KMS-11 (cell line): ENCODE measurements around the gene GAS2L3.

Experiments
- H2AFZ ChIP-seq: fragments of 200-600 bp; sonication (generic); 2 replicates; pipeline ENCODE4 v1.6.1; 2016; ENCODE audit warnings: antibody characterized with exemption, mixed run types, low read depth
- H3K27ac ChIP-seq: fragments of 200-600 bp; sonication (generic); 2 replicates; pipeline ENCODE4 v1.6.1; 2016; ENCODE audit warnings: mild to moderate bottlenecking, mixed run types
- H3K27me3 ChIP-seq: fragments of 200-600 bp; sonication (generic); 2 replicates; pipeline ENCODE4 v1.6.1; 2017; ENCODE audit warnings: mild to moderate bottlenecking, low read depth, mixed run types, moderate library complexity; ENCODE audit not compliant: insufficient read depth
- H3K36me3 ChIP-seq: fragments of 200-600 bp; sonication (generic); 2 replicates; pipeline ENCODE4 v1.6.1; 2017; ENCODE audit warnings: mild to moderate bottlenecking, mixed run types; ENCODE audit not compliant: insufficient read depth
- H3K4me1 ChIP-seq: fragments of 200-600 bp; sonication (generic); 2 replicates; pipeline ENCODE4 v1.6.1; 2016; ENCODE audit warnings: mild to moderate bottlenecking, low read depth, mixed run types; ENCODE audit not compliant: poor library complexity, severe bottlenecking
- H3K4me2 ChIP-seq: fragments of 200-600 bp; sonication (generic); 2 replicates; pipeline ENCODE4 v1.7.0; 2016; ENCODE audit warnings: mild to moderate bottlenecking, mixed run types
- H3K4me3 ChIP-seq: fragments of 200-600 bp; sonication (generic); IDR thresholded peaks from 2 replicates; pipeline ENCODE4 v1.6.1; 2017; ENCODE audit warnings: low read depth, low read length, mixed read lengths; ENCODE audit not compliant: insufficient read depth
- H3K79me2 ChIP-seq: fragments of 200-600 bp; sonication (generic); 2 replicates; pipeline ENCODE4 v1.6.1; 2016; ENCODE audit warnings: low read depth, mixed run types; ENCODE audit not compliant: insufficient read depth
- H3K9ac ChIP-seq: fragments of 200-600 bp; sonication (generic); 2 replicates; pipeline ENCODE4 v1.6.1; 2016; ENCODE audit warnings: mild to moderate bottlenecking, mixed run types
- H4K20me1 ChIP-seq: fragments of 200-600 bp; sonication (generic); 2 replicates; pipeline ENCODE4 v1.6.1; 2016; ENCODE audit warnings: mild to moderate bottlenecking, mixed run types; ENCODE audit not compliant: insufficient read depth
- CTCF ChIP-seq: fragments of 200-600 bp; sonication (generic); conservative IDR thresholded peaks from 2 replicates; pipeline ENCODE4 v1.6.1; 2017; ENCODE audit warnings: low read depth, mild to moderate bottlenecking, antibody characterized with exemption, low read length, moderate library complexity, mixed read lengths

GAS2L3 gene

DNA sequence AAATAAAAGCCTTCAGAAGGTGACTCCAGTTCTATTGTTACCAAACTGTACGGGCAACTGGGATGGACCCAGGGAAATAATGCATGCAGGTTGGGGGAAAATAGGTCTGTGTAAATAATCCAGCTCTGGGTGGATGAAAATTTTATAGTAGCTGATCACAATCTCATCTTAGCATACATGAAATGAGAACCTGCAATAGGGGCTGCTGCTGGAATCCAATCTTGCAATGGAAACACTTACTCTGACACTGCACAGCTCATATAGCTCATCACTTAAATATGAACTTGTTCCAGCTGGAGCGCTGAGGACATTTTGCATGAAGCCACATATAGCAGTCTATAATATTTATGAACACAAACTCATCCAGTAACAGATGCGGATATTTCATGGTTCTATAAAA, 40.1 kb upstream of the GAS2L3 start:
- H3K4me3 ChIP-seq = no peak overlapping the region
- no peaks in the 10 kb centered on the region for H3K79me2 ChIP-seq
- no peaks in the 10 kb centered on the region for H4K20me1 ChIP-seq
- no peaks in the 10 kb centered on the region for H3K4me1 ChIP-seq
- H3K27ac ChIP-seq = no peak overlapping the region
- no peaks in the 10 kb centered on the region for H3K36me3 ChIP-seq
- H3K4me2 ChIP-seq = no peak overlapping the region
- TF ChIP-seq CTCF = no peak
- no peaks in the 10 kb centered on the region for H3K27me3 ChIP-seq
- no peak overlapping the region for H3K9ac ChIP-seq
- no peak overlapping the region for H2AFZ ChIP-seq

DNA sequence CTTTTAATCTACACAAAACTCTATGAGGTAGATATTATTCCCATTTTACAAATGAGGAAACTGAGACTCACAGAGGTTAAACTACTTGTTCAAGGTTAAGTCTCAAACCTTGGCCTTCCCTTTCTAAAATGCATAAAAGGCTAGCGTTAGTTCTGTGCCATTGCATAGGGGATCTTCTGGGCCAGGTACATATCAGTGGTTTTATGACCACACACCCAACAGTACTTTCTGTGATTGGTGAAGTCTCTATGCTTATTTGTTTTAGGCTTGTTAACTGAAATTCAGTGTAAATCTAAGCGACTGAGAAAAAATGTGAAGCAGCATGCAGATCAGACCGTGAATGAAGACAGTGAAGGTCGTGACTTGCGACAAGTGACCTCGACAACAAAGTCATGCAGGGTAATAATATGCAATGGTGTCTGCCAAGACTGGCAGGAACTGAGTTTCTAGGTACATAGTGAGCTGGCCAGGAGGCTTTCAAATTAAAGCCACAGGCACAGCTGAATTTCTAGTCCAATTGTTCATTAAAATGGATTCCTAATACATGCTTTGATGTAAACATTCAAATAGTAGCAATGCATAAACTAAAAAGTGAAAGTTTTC, 38.8 kb upstream of the GAS2L3 start:
- Histone ChIP-seq H2AFZ (no peak overlapping the region), H3K4me2 (no peak overlapping the region), H3K9ac (no peak overlapping the region), H3K79me2 (no peaks in the 10 kb centered on the region), H3K4me3 (no peak overlapping the region), H3K4me1 (no peaks in the 10 kb centered on the region), H3K27me3 (no peaks in the 10 kb centered on the region), H4K20me1 (no peaks in the 10 kb centered on the region), H3K36me3 (no peaks in the 10 kb centered on the region), H3K27ac (no peak overlapping the region)
- no peak for TF ChIP-seq CTCF

DNA sequence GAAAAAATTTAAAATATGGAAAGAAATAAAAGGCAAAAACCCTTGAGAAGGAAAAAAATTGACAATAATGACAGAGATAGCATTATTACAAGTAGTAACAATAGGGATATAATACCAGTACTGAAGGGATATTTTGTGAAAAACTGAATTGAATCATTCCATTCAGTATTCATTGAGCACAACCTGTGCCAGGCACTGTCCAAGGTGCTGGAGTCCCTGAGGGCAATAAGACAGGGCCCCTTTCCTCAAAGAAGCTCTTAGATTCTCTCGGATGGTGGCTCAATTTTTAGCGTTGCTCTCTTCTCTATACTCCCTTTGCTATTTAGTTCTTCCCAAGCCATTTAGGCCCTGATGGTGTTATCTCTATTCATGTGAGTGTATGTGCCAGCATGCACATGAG, 34.3 kb upstream of the GAS2L3 start:
- Histone ChIP-seq H3K27me3 (no peaks in the 10 kb centered on the region), H2AFZ (no peak overlapping the region), H3K36me3 (no peaks in the 10 kb centered on the region)

DNA sequence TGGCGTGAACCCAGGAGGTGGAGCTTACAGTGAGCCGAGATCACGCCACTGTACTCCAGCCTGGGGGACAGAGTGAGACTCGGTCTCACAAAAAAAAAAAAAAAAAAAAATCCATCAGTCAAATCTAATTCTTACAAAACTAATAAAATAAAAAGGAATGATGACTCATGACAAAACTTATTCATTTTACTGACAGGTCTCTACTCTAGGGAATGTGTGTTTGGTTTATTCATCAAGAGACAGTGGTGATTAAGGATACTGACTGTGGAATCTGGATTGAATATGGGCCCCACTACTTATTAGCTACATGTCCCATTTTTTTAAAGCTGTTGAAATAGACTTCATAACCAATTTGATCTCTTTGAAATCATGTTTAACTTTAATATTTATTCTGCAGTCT, 29.3 kb upstream of the GAS2L3 start:
- Histone ChIP-seq H3K4me3 (no peak overlapping the region), H3K36me3 (no peaks in the 10 kb centered on the region), H4K20me1 (no peaks in the 10 kb centered on the region), H3K4me1 (no peaks in the 10 kb centered on the region), H3K4me2 (no peak overlapping the region), H3K27ac (no peak overlapping the region), H3K9ac (no peak overlapping the region), H3K27me3 (no peaks in the 10 kb centered on the region), H3K79me2 (no peaks in the 10 kb centered on the region), H2AFZ (no peak overlapping the region)
- no peak for TF ChIP-seq CTCF

More for the DNA sequence above, 34.3 kb upstream of the GAS2L3 start:
- no peak for TF ChIP-seq CTCF
- no peak overlapping the region for H3K9ac ChIP-seq
- H4K20me1 ChIP-seq = no peaks in the 10 kb centered on the region
- H3K79me2 ChIP-seq = no peaks in the 10 kb centered on the region
- no peaks in the 10 kb centered on the region for H3K4me1 ChIP-seq
- H3K27ac ChIP-seq = no peak overlapping the region
- no peak overlapping the region for H3K4me2 ChIP-seq
- no peak overlapping the region for H3K4me3 ChIP-seq
